ENCODE results near the gene GPN1.

GRCh38 chr2:27681841-27682240 is 53.0 kb downstream of the GPN1 start:
- TF ChIP-seq CTCF (IDR thresholded peaks at IDR 0.05; ENCODE audit: insufficient read depth, low read length, poor library complexity, severe bottlenecking) (no peak), EZH2phosphoT487 (conservative IDR thresholded peaks at IDR 0.05; ENCODE audit: low read length) (no peak)
